Suprapubic skin (tissue), 4 donors: ENCODE data around the gene IQSEC1. TPM values are rescaled to one million over a fixed set of nuclear protein-coding genes. Genes with fewer than 3 reads are reported as not detected.

Experiments
- DNase-seq, 2 donors: peaks; one replicate each; pipeline ENCODE4 v3.0.0-alpha.2; 2019; ENCODE audit warnings: low spot score in 2 of 2
- H3K27ac ChIP-seq: fragments of 200-600 bp; sonication (generic); one replicate; pipeline ENCODE4 v1.5.1; 2019
- H3K27me3 ChIP-seq: fragments of 200-600 bp; sonication (generic); one replicate; pipeline ENCODE4 v1.5.1; 2019
- H3K36me3 ChIP-seq: fragments of 200-600 bp; sonication (generic); one replicate; pipeline ENCODE4 v1.5.1; 2019
- H3K4me1 ChIP-seq: fragments of 200-600 bp; sonication (generic); one replicate; pipeline ENCODE4 v1.5.1; 2019
- H3K4me3 ChIP-seq: fragments of 200-600 bp; sonication (generic); one replicate; pipeline ENCODE4 v1.5.1; 2019; ENCODE audit warnings: mild to moderate bottlenecking
- H3K9me3 ChIP-seq: fragments of 200-600 bp; sonication (generic); one replicate; pipeline ENCODE4 v1.5.1; 2019
- CTCF ChIP-seq, 2 donors: fragments of 200-600 bp in 1 of 2; fragments of 450-650 bp in 1 of 2; sonication (generic) in 1 of 2; IDR thresholded peaks; one replicate each; pipeline ENCODE4 v1.5.1; 2016 to 2019; ENCODE audit warnings: antibody characterized with exemption in 2 of 2, mild to moderate bottlenecking in 1 of 2, moderate library complexity in 1 of 2
- EP300 ChIP-seq: sonication (generic); formaldehyde crosslinking; IDR thresholded peaks from one replicate; pipeline ENCODE4 v1.6.1; 2017; ENCODE audit warnings: antibody characterized with exemption
- POLR2A ChIP-seq, 2 donors: fragments of 450-650 bp; IDR thresholded peaks; one replicate each; pipeline ENCODE4 v1.6.1; 2017; ENCODE audit warnings: antibody characterized with exemption in 2 of 2, mild to moderate bottlenecking in 2 of 2, moderate library complexity in 2 of 2
- POLR2AphosphoS5 ChIP-seq, 3 donors: sonication (generic); formaldehyde crosslinking; IDR thresholded peaks; one replicate each; pipeline ENCODE4 v1.6.1; 2017; ENCODE audit warnings: antibody characterized with exemption in 3 of 3
- WGBS: methylation state at CpG from one replicate; pipeline ENCODE4 v1.1.5; 2018; 5-methylcytosine and 5-hydroxymethylcytosine counted together
- total RNA-seq, 4 donors: library from RNA; depleted of rRNA; stranded (reverse); fragments of >200 nt; gene quantifications; one replicate each; pipeline ENCODE4 v1.1.0, GENCODE V29; 2016

IQSEC1 gene
- total RNA-seq, 4 donors from 2014 or later: 26.7 to 52.4 (median 35.5) TPM

DNA sequence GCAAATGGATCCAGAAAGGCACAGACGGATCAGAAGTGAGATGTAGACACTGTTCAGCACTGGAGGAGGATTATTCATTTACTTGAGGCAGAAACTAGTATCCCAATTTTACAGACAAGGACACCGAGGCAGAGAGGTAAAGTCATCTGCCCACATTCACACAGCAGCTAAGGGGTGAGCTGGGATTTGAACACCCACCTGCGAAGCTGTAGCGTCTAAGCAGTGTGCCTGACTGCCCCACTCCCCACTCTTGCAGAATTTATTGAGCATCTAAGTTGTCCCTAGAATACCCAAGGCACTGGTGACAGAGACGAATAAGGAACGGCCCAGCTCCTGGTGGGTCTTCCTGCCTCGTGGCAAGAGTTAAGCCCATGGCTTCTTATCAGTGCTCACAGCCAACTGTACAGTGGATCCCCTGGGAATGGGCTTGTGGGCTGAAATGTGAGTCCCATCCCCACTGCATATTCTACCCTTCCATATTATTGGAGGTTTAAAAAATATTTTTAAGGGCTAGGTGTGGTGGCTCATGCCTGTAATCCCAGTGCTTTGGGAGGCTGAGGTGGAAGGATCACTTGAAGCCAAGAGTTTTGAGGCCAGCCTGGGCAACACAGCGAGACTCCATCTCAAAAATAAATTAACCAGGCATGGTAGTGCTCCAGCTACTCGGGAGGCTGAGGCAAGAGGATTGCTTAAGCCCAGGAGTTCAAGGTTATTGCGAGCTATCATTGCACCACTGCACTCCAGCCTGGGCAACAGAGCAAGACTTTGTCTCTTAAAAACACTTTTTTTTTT, 77.6 kb downstream of the IQSEC1 start:
- peak overlapping the region; percentile 38 for H3K27ac ChIP-seq
- no peaks in the 10 kb centered on the region for H3K9me3 ChIP-seq
- WGBS: 76% methylated on average over 9 of the region's 10 CpGs
- H3K4me3 ChIP-seq: peak overlapping the region; percentile 73
- H3K4me1 ChIP-seq: peaks cover 33% of the 10 kb centered on the region
- no peaks in the 10 kb centered on the region for H3K36me3 ChIP-seq
- no peak for TF ChIP-seq EP300
- TF ChIP-seq POLR2A (IDR thresholded peaks at IDR 0.05): no peak
- DNase-seq: no peak
- no peaks in the 10 kb centered on the region for H3K27me3 ChIP-seq

GRCh38 chr3:12994607-12995388, 78.4 kb downstream of the IQSEC1 start:
- H3K4me1 ChIP-seq: peaks cover 33% of the 10 kb centered on the region
- 0% methylated on average over 17 of the region's 58 CpGs for WGBS
- H3K4me3 ChIP-seq: peak overlapping the region; percentile 73
- H3K27me3 ChIP-seq: no peaks in the 10 kb centered on the region
- peak in 1 of 3 donors; percentile 43 for TF ChIP-seq POLR2AphosphoS5 (IDR thresholded peaks at IDR 0.05)
- TF ChIP-seq POLR2A (IDR thresholded peaks at IDR 0.05): peak in 1 of 2 donors; percentile 56
- TF ChIP-seq EP300: peak; percentile 15
- TF ChIP-seq CTCF (IDR thresholded peaks at IDR 0.05): peak; percentile 84 to 95
- peak; percentile 92 to 93 for DNase-seq
- peak overlapping the region; percentile 38 for H3K27ac ChIP-seq
- H3K9me3 ChIP-seq: no peaks in the 10 kb centered on the region
- H3K36me3 ChIP-seq: no peaks in the 10 kb centered on the region

DNA sequence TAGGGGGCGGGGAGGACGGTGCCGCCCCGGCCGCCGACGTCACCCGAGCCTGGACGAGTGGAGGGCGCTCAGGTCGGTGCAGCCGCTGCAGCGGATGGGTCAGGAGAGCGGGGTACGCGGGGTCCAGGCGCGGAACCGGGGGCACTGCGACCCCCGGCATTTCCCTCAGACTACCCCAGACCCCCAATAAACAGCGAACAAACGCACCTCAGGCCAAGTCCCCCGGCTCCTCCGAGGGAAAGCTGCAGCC, 78.9 kb downstream of the IQSEC1 start:
- Histone ChIP-seq H3K4me3 (peak overlapping the region; percentile 73), H3K4me1 (peaks cover 28% of the 10 kb centered on the region), H3K9me3 (no peaks in the 10 kb centered on the region), H3K27ac (peak overlapping the region; percentile 38), H3K36me3 (no peaks in the 10 kb centered on the region), H3K27me3 (no peaks in the 10 kb centered on the region)
- no CpG with 5 or more reads among the region's 25 CpGs for WGBS
- no peak for DNase-seq
- TF ChIP-seq POLR2AphosphoS5 (IDR thresholded peaks at IDR 0.05): no peak
- no peak for TF ChIP-seq POLR2A (IDR thresholded peaks at IDR 0.05)
- TF ChIP-seq CTCF (IDR thresholded peaks at IDR 0.05): no peak
- TF ChIP-seq EP300: no peak

GRCh38 chr3:12993517-12994356, 79.5 kb downstream of the IQSEC1 start:
- 0% methylated on average over 6 of the region's 114 CpGs for WGBS
- peak overlapping the region; percentile 73 for H3K4me3 ChIP-seq
- DNase-seq: peak in 1 of 2 donors; percentile 69
- peaks cover 23% of the 10 kb centered on the region for H3K4me1 ChIP-seq
- H3K27me3 ChIP-seq: no peaks in the 10 kb centered on the region
- H3K9me3 ChIP-seq: no peaks in the 10 kb centered on the region
- H3K27ac ChIP-seq: peak overlapping the region; percentile 38
- TF ChIP-seq EP300 (no peak), POLR2AphosphoS5 (IDR thresholded peaks at IDR 0.05) (no peak), POLR2A (IDR thresholded peaks at IDR 0.05) (no peak), CTCF (IDR thresholded peaks at IDR 0.05) (no peak)
- no peaks in the 10 kb centered on the region for H3K36me3 ChIP-seq

- WGBS: 48% methylated on average over 6 of the region's 24 CpGs
- peak in 1 of 2 donors; percentile 67 for DNase-seq
- no peak overlapping the region for H3K27ac ChIP-seq
- H3K4me1 ChIP-seq: peaks cover 20% of the 10 kb centered on the region
- peak overlapping the region; percentile 73 for H3K4me3 ChIP-seq
- TF ChIP-seq POLR2AphosphoS5 (IDR thresholded peaks at IDR 0.05): no peak
- no peak for TF ChIP-seq CTCF (IDR thresholded peaks at IDR 0.05)
- TF ChIP-seq EP300: no peak
- no peaks in the 10 kb centered on the region for H3K36me3 ChIP-seq
- no peaks in the 10 kb centered on the region for H3K27me3 ChIP-seq
- H3K9me3 ChIP-seq: no peaks in the 10 kb centered on the region
Observed at GRCh38 chr3:12992629-12993516, 80.4 kb downstream of the IQSEC1 start.
